NT2/D1 (cell line): Measurements from ENCODE around the gene KRT6C.

ENCODE experiments used
- YY1 ChIP-seq: IDR thresholded peaks from 2 replicates; pipeline ENCODE4 v1.6.1; 2011; ENCODE audit not compliant: insufficient read length, insufficient read depth
- ZNF274 ChIP-seq: IDR thresholded peaks from 2 replicates; pipeline ENCODE4 v1.6.1; 2011; ENCODE audit warnings: mild to moderate bottlenecking, low read depth, low read length

- TF ChIP-seq YY1 = no peak
- TF ChIP-seq ZNF274 = no peak
These were observed 32.2 kb downstream of the KRT6C start for GRCh38 chr12:52441320-52441911.
